Colonic mucosa (tissue), 4 donors: Measurements from ENCODE around the gene RAB40B. TPM values are rescaled to one million over a fixed set of nuclear protein-coding genes. Genes with fewer than 3 reads are reported as not detected.

Experiments
- DNase-seq: peaks from one replicate; pipeline ENCODE4 v3.0.0-alpha.2; 2020
- H3K27ac ChIP-seq: fragments of 200-600 bp; one replicate; pipeline ENCODE4 v1.8.0; 2021
- H3K27me3 ChIP-seq: fragments of 200-600 bp; one replicate; pipeline ENCODE4 v1.8.0; 2021
- H3K36me3 ChIP-seq: fragments of 200-600 bp; one replicate; pipeline ENCODE4 v1.8.0; 2021
- H3K4me1 ChIP-seq: fragments of 200-600 bp; one replicate; pipeline ENCODE4 v1.8.0; 2021; ENCODE audit warnings: mild to moderate bottlenecking
- H3K4me3 ChIP-seq: fragments of 200-600 bp; one replicate; pipeline ENCODE4 v1.8.0; 2021
- H3K9ac ChIP-seq, 2 donors: one replicate each; pipeline ENCODE4 v1.7.0; 2013; ENCODE audit warnings: control low read depth in 2 of 2, low read depth in 2 of 2, low read length in 2 of 2
- H3K9me3 ChIP-seq: fragments of 200-600 bp; one replicate; pipeline ENCODE4 v1.8.0; 2021
- CTCF ChIP-seq: fragments of 200-600 bp; IDR thresholded peaks from one replicate; pipeline ENCODE4 v1.8.0; 2022; ENCODE audit warnings: antibody characterized with exemption, mild to moderate bottlenecking
- intact Hi-C: fragments of 100-400 bp; cut with DNase I; formaldehyde crosslinking; loops from one replicate; pipeline ENCODE4 v1.14.1; 2022
- total RNA-seq, 2 donors: library from RNA; stranded (reverse); fragmentation: NEBNext Ultra II Directional in 1 of 2; extraction: Animal tissue kit (Norgen Biotek cat#: 25700) in 1 of 2; gene quantifications; one replicate each; pipeline ENCODE4 v1.2.1, GENCODE V29; 2021
- donor health status: healthy.
- donor health status: DM: no; HTN: no; CAD: no.
- donor health status: DM: no; HTN: no; CAD: no.

The RAB40B gene
- total RNA-seq, 2 donors from 2014 or later, result 34.7 to 35.8 TPM

GRCh38 chr17:82674656-82675475 is 23.6 kb downstream of the RAB40B start:
- TF ChIP-seq CTCF, result no peak
- Histone ChIP-seq H3K9ac (peak overlapping the region in 1 of 2 donors; percentile 40), H3K4me1 (no peaks in the 10 kb centered on the region), H3K4me3 (no peak overlapping the region), H3K36me3 (no peaks in the 10 kb centered on the region), H3K27ac (no peak overlapping the region), H3K27me3 (no peaks in the 10 kb centered on the region), H3K9me3 (no peaks in the 10 kb centered on the region)
- peak; percentile 52 for DNase-seq
- intact Hi-C loops, result no loop called here

GRCh38 chr17:82670661-82671450 is 27.6 kb downstream of the RAB40B start:
- H3K4me3 ChIP-seq, result no peak overlapping the region
- H3K36me3 ChIP-seq, result no peaks in the 10 kb centered on the region
- peak overlapping the region in 1 of 2 donors; percentile 19 for H3K9ac ChIP-seq
- no peak for TF ChIP-seq CTCF
- no peaks in the 10 kb centered on the region for H3K4me1 ChIP-seq
- no peak overlapping the region for H3K27ac ChIP-seq
- no peaks in the 10 kb centered on the region for H3K9me3 ChIP-seq
- DNase-seq, result no peak
- no peaks in the 10 kb centered on the region for H3K27me3 ChIP-seq
- intact Hi-C loops, result no loop called here

- Histone ChIP-seq H3K36me3 (no peaks in the 10 kb centered on the region), H3K9me3 (no peaks in the 10 kb centered on the region), H3K4me3 (no peak overlapping the region), H3K9ac (peak overlapping the region in 1 of 2 donors; percentile 35), H3K27me3 (no peaks in the 10 kb centered on the region), H3K27ac (no peak overlapping the region), H3K4me1 (no peaks in the 10 kb centered on the region)
- peak; percentile 67 for DNase-seq
- TF ChIP-seq CTCF, result peak; percentile 45
- intact Hi-C loops, result loop anchor here (5.0 kb wide), 1 partner anchor 104 kb away; no protein-coding TSS in a partner anchor
These were observed 29.8 kb downstream of the RAB40B start for GRCh38 chr17:82668631-82669099.

- H3K36me3 ChIP-seq, result no peaks in the 10 kb centered on the region
- no peak for DNase-seq
- no peaks in the 10 kb centered on the region for H3K9me3 ChIP-seq
- H3K9ac ChIP-seq, result no peak overlapping the region
- no peaks in the 10 kb centered on the region for H3K4me1 ChIP-seq
- H3K27ac ChIP-seq, result no peak overlapping the region
- intact Hi-C loops, result loop anchor here (5.0 kb wide), 1 partner anchor 104 kb away; no protein-coding TSS in a partner anchor
- no peak overlapping the region for H3K4me3 ChIP-seq
- H3K27me3 ChIP-seq, result no peaks in the 10 kb centered on the region
- no peak for TF ChIP-seq CTCF
These were observed 30.4 kb downstream of the RAB40B start for GRCh38 chr17:82668024-82668630.

GRCh38 chr17:82667668-82668000 is 30.9 kb downstream of the RAB40B start:
- Histone ChIP-seq H3K27ac (no peak overlapping the region), H3K27me3 (no peaks in the 10 kb centered on the region), H3K4me1 (no peaks in the 10 kb centered on the region), H3K4me3 (no peak overlapping the region), H3K9me3 (no peaks in the 10 kb centered on the region), H3K9ac (no peak overlapping the region), H3K36me3 (no peaks in the 10 kb centered on the region)
- intact Hi-C loops, result loop anchor here (5.0 kb wide), 1 partner anchor 105 kb away; no protein-coding TSS in a partner anchor
- TF ChIP-seq CTCF, result no peak
- no peak for DNase-seq
